GM18861 (cell line): ENCODE measurements around the gene PRKAR2B.
"Not testable (repeated sequence)": the region's sequence is repeated elsewhere in the genome, so short reads cannot be mapped to it uniquely, and the experiment has no call there.

Experiments
- ATAC-seq: cut with Tn5 transposase; IDR thresholded peaks from one replicate; pipeline ENCODE4 v1.9.1; 2021; ENCODE audit not compliant: unreplicated experiment

Gene PRKAR2B

DNA sequence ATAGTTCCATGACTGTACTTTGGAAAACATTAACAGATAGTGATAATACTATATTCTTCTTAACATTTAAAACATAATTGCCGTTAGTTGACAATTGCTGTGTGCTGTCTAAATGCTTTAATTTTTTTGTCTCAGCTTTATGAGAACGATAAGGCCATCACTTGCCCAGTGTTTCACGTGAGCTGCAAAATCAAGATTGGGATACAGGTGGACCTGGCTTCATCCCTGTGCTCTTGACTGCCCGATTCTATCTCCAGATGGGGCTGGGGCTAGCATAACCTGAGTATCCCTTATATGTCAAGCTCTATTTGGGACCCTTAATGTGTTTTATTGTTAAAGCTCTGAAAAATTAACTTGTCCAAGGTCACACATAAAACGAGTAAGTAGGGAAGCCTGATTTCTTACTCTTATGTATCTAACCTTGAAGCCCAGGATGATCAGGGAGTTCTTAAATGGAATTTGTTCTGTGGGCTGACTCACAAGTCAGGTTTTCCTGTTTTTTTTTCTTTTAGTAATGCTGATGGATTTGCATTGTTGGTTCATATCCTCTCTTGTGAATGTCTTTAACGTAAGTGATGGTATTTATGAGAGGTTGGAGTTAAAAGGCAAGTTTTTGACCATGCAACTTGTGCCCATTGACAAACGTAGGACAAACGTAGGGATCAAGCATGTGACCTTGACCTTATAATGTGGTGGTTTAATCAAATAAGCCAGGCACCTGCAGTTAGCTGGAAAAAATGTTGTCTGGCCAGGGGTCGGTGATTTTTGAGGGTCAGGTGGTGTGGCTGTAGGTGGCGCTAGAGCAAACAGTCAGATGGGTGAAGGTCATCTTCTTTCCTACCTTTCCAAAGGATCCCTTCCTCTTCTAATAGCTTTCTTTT lies 3.6 kb downstream of the PRKAR2B start:
- no peak for ATAC-seq

DNA sequence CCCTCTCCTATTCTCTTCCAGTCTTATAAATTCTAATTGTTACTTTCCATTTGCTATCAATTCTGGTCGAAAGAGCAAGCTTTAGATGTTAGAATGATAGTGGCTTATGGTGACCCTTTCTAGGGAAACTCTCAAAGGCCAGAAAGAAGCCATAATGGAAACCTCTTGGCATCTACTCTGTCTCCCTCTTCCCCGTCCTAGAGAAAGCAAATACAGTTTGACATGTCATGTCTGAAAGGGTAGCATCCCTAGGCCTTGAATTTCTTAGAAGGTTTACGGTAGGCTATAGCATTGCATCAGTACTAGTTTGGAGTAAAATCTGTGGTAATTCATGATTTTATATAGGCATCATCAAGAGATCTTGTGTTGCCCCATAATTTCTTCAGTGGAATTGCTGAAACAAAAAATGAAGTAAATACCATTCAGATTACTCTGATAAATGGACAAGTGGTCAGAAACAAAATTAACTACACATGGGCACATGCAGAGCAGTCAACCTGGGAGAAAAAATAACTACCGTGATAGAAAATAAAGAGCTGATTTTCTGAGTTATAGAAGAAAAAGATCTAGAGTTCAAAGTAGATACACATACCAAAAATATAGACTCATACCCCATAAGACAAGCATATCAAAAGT lies 4.4 kb downstream of the PRKAR2B start:
- ATAC-seq = no peak

DNA sequence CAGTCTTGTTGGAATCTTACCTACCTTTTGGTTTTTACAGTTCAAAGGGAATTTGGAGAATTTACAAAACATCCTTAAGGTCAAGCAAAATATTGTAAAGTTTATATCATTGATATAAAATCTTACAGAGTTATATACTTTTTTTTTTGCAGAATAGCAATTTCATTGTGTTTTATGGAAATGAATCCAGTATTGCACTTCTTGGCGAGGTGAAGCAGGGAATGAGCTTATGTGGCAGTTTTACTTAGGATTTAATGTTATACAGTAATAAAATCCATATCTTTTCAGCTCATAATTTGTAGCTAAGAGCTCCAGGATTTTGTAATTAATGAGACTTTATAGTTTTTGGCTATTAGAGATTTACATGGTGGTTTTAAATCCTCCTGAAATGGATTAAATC lies 5.0 kb downstream of the PRKAR2B start:
- no peak for ATAC-seq

DNA sequence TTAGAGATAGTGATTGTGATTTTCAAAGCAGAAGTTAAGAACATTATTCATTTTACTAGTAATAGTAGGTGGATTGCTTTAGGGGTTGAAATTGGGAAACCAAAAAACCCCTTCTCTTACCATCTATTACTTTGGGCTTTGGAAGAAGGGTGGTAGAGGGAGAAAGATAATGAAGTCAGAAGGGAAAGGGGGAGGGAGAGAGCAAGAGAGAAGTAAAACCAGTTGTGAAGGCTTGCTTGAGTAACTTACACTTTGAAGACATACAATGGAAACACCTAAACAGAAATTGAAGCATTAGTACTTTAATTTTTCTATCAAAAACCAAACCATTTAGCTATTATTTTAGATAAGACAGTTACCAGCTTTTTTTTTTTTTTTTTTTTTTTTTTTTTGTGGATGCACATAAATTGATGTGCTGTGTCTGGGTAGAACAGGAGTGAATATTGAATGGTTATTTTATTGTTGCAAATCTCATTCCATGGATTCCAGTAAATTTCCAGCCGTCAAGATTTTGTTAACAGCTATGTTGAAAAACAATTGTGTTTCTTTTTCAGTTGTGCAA lies 5.5 kb downstream of the PRKAR2B start:
- no peak for ATAC-seq

DNA sequence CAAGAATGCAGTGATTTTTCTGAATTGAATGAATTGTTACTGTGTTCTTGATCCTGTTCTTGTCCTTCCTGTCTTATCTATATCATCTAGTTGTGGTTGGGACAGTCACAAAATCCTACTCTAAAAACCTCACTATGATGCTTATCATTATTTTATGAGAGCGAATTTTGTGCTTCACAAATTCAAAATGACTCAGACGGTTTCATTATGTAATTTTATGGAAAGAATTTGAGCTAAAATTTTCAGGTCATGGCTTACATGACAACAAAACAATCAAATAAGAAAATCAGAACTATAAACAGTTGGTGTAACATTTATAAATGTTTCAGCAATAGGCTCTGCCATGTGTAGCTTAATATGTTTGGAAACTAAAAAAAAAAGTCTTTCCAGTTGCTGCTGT lies 6.9 kb downstream of the PRKAR2B start:
- ATAC-seq = no peak

DNA sequence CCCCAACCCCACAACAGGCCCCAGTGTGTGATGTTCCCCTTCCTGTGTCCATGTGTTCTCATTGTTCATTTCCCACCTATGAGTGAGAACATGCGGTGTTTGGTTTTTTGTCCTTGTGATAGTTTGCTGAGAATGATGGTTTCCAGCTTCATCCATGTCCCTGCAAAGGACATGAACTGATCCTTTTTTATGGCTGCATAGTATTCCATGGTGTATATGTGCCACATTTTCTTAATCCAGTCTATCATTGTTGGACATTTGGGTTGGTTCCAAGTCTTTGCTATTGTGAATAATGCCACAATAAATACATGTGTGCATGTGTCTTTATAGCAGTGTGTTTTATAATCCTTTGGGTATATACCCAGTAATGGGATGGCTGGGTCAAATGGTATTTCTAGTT lies 10.5 kb downstream of the PRKAR2B start:
- not testable (repeated sequence) for ATAC-seq

DNA sequence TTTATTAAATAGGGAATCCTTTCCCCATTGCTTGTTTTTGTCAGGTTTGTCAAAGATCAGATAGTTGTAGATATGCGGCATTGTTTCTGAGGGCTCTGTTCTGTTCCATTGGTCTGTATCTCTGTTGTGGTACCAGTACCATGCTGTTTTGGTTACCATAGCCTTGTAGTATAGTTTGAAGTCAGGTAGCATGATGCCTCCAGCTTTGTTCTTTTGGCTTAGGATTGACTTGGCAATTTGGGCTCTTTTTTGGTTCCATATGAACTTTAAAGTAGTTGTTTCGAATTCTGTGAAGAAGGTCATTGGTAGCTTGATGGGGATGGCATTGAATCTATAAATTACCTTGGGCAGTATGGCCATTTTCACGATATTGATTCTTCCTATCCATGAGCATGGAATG lies 11.6 kb downstream of the PRKAR2B start:
- ATAC-seq = not testable (repeated sequence)

DNA sequence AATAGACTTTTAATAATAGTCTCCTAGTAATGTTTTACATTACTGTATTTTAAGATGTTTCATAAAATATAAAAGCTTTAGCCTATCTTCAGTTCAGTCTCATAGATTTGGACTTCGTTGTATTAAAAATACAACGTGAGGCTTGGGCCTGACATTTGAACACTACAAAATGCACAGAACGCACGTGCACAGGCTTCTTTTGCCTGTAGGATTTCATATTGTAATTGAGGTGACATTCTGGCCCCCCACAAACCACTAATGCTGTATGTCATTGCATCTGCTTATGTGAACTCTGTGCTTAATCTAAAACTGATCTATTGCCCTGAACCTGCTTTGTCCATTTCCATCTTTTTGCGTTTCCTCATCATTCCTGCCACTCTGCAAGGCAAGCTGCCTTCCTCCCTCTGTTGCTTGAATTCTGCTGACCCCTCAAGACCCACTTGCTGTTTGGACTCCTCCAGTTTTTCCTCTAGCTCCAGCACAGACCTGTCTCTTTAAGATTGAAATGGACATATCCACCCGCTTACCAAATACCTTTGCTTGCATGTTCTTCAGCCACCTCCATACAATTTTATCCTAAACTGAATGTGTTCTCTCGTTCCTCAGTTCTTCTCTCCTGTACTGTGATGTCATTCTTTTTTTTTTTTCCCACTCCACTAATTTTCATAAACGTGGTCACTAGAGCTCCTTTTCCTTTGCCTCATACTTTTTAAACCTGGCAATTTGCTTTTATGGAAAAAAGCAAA lies 12.4 kb downstream of the PRKAR2B start:
- no peak for ATAC-seq

DNA sequence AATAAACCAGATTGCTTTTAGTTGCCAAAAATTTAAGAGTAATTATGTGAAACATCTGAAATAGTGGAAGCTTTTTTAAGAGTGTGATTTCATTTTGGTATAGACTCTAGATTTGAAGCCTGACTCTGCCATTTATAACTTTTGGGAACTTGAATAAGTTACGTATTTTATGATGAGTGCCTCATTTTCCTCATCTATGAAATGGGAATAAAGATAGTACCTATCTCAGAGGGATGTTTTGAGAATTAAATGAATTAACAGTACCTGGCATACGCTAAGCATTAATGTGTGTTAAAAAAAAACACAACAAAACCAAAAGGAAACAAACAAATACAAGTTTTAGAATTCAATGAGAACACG lies 12.9 kb downstream of the PRKAR2B start:
- no peak for ATAC-seq

DNA sequence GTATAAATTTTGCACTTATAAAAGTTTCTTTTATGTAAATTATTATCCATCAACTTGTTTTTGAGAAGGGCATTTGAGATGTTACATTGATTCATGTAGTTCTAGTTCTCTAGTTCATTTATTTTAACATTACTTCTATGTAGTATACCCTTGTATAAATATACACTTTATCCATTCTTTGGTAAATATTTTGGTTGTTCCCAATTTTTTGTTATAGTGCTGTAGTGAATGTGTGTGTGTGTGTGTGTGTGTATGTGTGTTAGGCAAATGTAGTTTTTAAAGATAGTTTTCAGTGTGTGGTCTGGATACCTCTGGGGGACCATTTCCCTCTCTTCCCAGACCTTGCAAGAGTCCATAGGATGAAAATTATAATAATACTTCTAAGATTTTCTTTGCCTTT lies 15.0 kb downstream of the PRKAR2B start:
- ATAC-seq = no peak

DNA sequence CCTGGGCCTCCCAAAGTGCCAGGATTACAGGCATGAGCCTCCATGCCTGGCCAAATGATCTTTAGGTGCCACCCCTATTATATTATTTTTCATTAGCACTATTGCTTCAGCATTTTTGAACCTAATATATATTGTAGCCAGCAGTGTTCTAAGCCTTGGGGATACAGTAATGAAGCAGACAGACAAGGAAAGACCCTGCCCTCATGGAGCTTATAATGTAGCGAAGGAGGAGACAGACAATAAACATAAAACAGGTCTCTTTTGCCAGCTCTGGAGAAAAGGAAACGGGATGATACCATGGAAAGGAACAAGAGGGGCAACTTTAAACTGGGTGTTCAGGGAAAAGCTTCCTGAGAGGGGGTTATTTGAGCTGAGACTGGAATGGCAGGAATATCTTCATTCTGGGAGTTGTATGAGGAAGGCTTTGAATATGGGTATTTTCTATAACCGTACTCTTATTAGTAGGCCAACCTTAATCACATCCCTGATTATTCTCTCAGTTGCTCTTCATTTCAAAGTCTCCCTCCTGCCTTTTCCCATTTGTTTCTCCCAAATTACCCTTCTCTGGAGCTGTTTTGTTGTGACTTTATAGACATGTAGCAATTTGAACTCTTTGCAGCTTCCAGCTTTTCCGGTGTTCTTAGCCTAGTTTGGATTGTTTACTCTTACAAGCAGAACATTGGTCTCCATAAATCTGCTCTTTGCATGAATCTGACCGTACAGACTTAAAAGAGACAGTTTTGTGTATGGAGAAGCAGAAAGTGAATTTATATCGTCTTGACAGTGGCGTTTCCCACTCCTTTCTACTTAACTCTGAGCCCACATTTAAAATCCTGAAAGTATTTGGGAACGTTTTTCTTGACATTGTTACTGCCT lies 19.0 kb downstream of the PRKAR2B start:
- ATAC-seq = no peak

DNA sequence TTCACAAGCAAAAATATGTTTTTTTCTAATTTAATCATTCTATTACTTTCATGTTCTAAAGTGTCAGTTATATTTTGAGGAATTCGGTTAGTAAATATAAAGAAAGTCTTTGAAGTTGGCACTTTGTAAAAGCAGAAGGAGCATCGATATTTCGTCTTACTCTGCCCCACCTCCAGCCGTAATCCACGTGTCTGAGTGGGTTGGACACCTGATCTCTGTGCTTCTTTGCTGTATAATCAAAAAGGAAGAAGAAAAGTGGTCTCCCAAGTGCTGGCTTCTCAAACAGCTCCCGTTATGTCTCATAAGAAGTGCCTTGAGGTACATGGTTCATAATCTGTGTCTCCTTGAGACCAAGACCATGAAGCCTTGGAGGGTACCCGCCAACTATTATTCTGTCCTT lies 19.8 kb downstream of the PRKAR2B start:
- no peak for ATAC-seq

DNA sequence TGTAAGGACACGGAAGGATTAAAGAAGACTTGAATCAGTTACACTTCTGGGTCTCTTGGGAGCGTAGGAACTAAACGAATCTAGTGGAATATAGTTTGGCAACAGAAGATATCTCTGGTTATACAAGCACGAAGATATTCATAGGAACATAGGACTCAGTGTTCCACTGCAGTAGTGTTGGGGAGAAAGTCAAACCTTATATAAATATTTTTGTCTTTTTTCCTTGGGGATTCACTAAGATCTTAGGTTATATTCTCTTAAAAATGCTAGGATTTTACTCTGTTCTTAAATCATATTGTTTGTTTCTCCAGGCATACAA lies 21.4 kb downstream of the PRKAR2B start:
- ATAC-seq = no peak

DNA sequence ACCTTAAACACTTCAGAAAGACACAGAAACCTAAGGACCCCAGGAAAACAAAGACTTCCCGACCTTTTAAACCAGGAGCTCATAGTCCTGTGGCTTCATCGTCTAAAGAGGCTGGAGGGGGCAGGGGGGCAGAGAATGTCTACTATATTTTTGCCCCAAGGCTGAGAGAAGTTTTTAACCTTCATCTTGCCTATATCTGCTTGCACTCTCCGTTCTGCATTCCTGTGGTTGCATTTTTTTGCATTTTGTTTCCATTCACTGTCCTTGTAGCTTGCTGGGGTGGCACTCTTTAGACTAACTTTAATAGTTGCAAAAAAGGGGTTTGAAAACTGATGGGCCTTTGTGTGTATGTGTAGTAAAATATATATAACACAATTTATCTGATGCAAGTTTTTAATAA lies 23.7 kb downstream of the PRKAR2B start:
- ATAC-seq = no peak

DNA sequence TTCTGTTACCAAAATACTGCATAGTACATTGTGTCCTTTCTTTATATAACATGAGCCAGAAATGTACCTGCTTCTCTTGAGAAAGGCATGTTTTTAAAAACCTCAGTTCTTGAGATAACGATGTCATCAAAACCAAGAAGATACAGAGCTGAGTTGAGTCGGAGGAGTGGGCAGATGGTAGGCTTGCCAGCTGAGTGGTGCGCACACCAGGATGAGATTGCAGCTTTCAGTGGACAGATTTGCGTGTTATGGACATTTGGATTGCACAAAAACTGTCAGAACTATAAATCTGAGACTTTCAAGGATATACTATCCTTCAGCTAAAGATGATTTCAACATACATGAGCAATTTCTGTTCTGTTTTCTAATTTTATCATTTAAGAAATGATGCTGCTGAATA lies 25.0 kb downstream of the PRKAR2B start:
- ATAC-seq = no peak

DNA sequence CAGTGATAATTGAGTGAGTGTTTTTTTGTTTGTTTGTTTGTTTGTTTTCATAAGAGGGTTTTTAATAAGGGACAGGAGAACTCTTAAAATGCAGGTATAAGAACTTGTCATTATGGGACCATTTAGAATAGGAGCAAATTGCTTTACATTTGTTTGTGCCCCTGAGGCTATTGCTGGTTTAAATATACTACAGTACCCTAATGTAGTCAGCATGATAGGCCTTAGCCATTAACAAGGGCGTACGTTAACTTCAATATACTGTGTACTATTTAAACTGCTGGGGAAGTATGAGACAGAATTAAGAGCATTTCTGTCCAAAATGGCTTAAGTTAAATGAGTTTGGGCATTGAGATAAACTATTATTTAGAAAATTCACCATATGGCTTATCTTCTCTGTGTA lies 26.2 kb downstream of the PRKAR2B start:
- no peak for ATAC-seq

DNA sequence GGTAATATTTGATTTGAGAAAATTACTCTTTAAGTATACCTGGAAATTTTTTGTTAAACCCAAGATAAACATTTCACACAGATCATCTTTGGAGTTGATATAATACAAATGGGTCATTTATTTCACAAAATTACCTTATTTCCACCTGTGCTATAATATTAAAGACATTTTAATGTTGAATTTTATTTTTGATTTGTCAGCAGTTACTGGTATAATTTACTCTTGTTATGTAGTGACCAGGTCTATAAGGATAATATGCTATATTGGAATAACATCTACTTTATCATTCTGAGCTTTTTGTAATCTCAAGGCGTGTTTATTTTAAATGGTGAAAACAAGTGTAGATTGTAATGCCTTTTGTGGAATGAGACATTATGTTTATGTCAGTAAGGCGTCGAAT lies 26.6 kb downstream of the PRKAR2B start:
- no peak for ATAC-seq

DNA sequence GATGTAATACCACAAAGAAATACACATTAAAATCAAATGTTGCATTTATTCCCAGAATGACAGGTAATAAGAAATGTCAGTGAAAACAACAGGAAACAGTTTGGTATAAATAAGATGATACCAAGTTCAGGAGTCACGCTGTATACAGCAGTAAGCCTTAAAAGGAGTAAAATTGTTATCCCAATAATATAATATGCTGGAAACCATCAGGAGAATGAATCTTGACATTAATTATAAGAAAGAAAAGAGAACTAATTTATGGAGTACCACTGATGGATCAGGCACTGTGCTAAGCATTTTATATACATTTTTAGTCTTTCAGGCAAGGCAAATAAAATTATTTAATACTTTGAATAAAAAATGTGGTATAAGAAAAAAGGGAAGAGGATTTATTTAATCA lies 27.6 kb downstream of the PRKAR2B start:
- ATAC-seq = no peak

DNA sequence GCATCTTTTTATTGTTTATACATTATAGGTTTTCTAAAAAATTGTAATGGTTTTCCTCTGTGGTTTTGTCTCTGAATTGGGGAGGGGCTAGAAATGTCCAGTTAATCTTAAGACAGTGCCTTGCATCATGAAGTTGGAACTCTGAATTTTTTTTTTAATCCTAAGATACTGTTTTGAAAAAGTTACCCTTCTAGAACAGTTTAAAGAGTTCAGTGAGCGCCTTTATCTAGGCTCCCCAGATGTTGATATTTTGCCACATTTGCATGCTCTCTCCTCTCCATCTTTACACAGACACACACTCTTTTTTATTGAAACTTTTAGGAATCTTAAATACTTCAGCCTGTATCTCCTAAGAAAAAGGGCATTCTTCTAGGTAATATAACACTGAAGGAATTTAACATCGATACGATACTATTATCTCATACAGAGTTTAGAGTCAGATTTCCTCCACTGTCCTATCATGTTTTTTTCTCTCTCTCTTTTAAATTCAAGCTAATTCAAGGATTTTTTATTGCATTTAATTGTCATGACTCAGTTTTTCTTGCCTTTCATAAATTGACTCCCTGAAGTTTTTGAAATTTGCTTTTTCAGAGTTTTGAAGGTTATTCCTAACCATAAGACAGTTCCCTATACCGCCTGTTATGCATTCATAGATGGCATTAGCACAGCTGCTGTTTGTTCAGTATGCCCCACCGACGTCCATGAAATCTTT lies 31.5 kb downstream of the PRKAR2B start:
- ATAC-seq = no peak
